ENCODE results near the gene FAM9C. TPM values are rescaled to one million over a fixed set of nuclear protein-coding genes. Genes with fewer than 3 reads are reported as not detected.
A peak's percentile ranks its signal among the peaks of the same experiment; 100 is the strongest.
"Not testable (repeated sequence)": the region's sequence is repeated elsewhere in the genome, so short reads cannot be mapped to it uniquely, and the experiment has no call there.

The FAM9C gene
- total and polyA plus RNA-seq, 5 donors from 2014 or later = not detected

GRCh38 chrX:13022926-13023325 is 21.5 kb downstream of the FAM9C start:
- Histone ChIP-seq H3K9me3 (ENCODE audit: control insufficient read depth in 2 of 2, low read length in 2 of 2) (no peaks in the 10 kb centered on the region), H3K4me3 (ENCODE audit: low read depth, low read length) (no peak overlapping the region), H3K27me3 (ENCODE audit: control insufficient read depth, insufficient read depth, low read length) (no peaks in the 10 kb centered on the region), H3K4me1 (ENCODE audit: control insufficient read depth, insufficient read depth, low read length, poor library complexity, severe bottlenecking) (peaks cover 29% of the 10 kb centered on the region), H3K27ac (ENCODE audit: insufficient read depth, low read length, poor library complexity, severe bottlenecking) (no peak overlapping the region), H3K36me3 (ENCODE audit: control insufficient read depth, insufficient read depth, low read length) (no peaks in the 10 kb centered on the region)
- DNase-seq (no peak), ATAC-seq (ENCODE audit: low read depth in 2 of 2) (no peak)
- no peaks in the 10 kb centered on the region for H3K36me3 Mint-ChIP-seq
- no peak overlapping the region for H3K4me3 Mint-ChIP-seq
- H3K4me1 Mint-ChIP-seq = peaks cover 18 to 56% (median 26%) of the 10 kb centered on the region in 4 donors
- no peaks in the 10 kb centered on the region for H3K27me3 Mint-ChIP-seq
- peak overlapping the region; percentile 36 to 63 (median 52) for H3K27ac Mint-ChIP-seq
- no peaks in the 10 kb centered on the region for H3K9me3 Mint-ChIP-seq

- Mint-ChIP-seq H3K4me3 (peak overlapping the region in 1 of 4 donors; percentile 43), H3K4me1 (peaks cover 14 to 54% (median 28%) of the 10 kb centered on the region in 4 donors)
- H3K27me3 ChIP-seq (ENCODE audit: control insufficient read depth, insufficient read depth, low read length); H3K4me3 ChIP-seq (ENCODE audit: low read depth, low read length); H3K36me3 ChIP-seq (ENCODE audit: control insufficient read depth, insufficient read depth, low read length); ATAC-seq (ENCODE audit: low read depth in 2 of 2); H3K27ac ChIP-seq (ENCODE audit: insufficient read depth, low read length, poor library complexity, severe bottlenecking); H3K27ac Mint-ChIP-seq; H3K9me3 ChIP-seq (ENCODE audit: control insufficient read depth in 2 of 2, low read length in 2 of 2); H3K36me3 Mint-ChIP-seq; DNase-seq; H3K9me3 Mint-ChIP-seq; H3K27me3 Mint-ChIP-seq: not testable (repeated sequence)
- peaks cover 26% of the 10 kb centered on the region for H3K4me1 ChIP-seq (ENCODE audit: control insufficient read depth, insufficient read depth, low read length, poor library complexity, severe bottlenecking)
Observed at GRCh38 chrX:13016731-13017130, 27.7 kb downstream of the FAM9C start.

GRCh38 chrX:13015536-13016236 is 28.7 kb downstream of the FAM9C start:
- H3K4me1 ChIP-seq (ENCODE audit: control insufficient read depth, insufficient read depth, low read length, poor library complexity, severe bottlenecking) = peaks cover 26% of the 10 kb centered on the region
- Mint-ChIP-seq H3K27me3 (no peaks in the 10 kb centered on the region), H3K4me1 (peaks cover 14 to 62% (median 29%) of the 10 kb centered on the region in 4 donors), H3K4me3 (peak overlapping the region in 1 of 4 donors; percentile 23), H3K27ac (peak overlapping the region in 1 of 3 donors; percentile 64), H3K9me3 (no peaks in the 10 kb centered on the region), H3K36me3 (no peaks in the 10 kb centered on the region)
- no peak overlapping the region for H3K4me3 ChIP-seq (ENCODE audit: low read depth, low read length)
- no peaks in the 10 kb centered on the region for H3K27me3 ChIP-seq (ENCODE audit: control insufficient read depth, insufficient read depth, low read length)
- ATAC-seq (ENCODE audit: low read depth in 2 of 2) (no peak), DNase-seq (no peak)
- H3K27ac ChIP-seq (ENCODE audit: insufficient read depth, low read length, poor library complexity, severe bottlenecking) = no peak overlapping the region
- H3K36me3 ChIP-seq (ENCODE audit: control insufficient read depth, insufficient read depth, low read length) = no peaks in the 10 kb centered on the region
- no peaks in the 10 kb centered on the region for H3K9me3 ChIP-seq (ENCODE audit: control insufficient read depth in 2 of 2, low read length in 2 of 2)

GRCh38 chrX:13014111-13015096 is 30.0 kb downstream of the FAM9C start:
- ATAC-seq (ENCODE audit: low read depth in 2 of 2) = no peak
- H3K4me1 ChIP-seq (ENCODE audit: control insufficient read depth, insufficient read depth, low read length, poor library complexity, severe bottlenecking) = peaks cover 26% of the 10 kb centered on the region

GRCh38 chrX:13013363-13014110 is 30.9 kb downstream of the FAM9C start:
- peak overlapping the region; percentile 17 to 44 (median 27) for H3K4me3 Mint-ChIP-seq
- H3K4me3 ChIP-seq (ENCODE audit: low read depth, low read length) = peak overlapping the region; percentile 58
- H3K4me1 ChIP-seq (ENCODE audit: control insufficient read depth, insufficient read depth, low read length, poor library complexity, severe bottlenecking) = peaks cover 27% of the 10 kb centered on the region
- peak overlapping the region; percentile 52 to 100 (median 83) for H3K27ac Mint-ChIP-seq
- H3K9me3 ChIP-seq (ENCODE audit: control insufficient read depth in 2 of 2, low read length in 2 of 2) = no peaks in the 10 kb centered on the region
- H3K27me3 ChIP-seq (ENCODE audit: control insufficient read depth, insufficient read depth, low read length) = no peaks in the 10 kb centered on the region
- H3K9me3 Mint-ChIP-seq = no peaks in the 10 kb centered on the region
- no peaks in the 10 kb centered on the region for H3K36me3 Mint-ChIP-seq
- H3K27me3 Mint-ChIP-seq = no peaks in the 10 kb centered on the region
- H3K4me1 Mint-ChIP-seq = peaks cover 14 to 72% (median 35%) of the 10 kb centered on the region in 4 donors
- DNase-seq (peak in 2 of 3 donors; percentile 36 to 83), ATAC-seq (ENCODE audit: low read depth in 2 of 2) (peak; percentile 87)
- no peaks in the 10 kb centered on the region for H3K36me3 ChIP-seq (ENCODE audit: control insufficient read depth, insufficient read depth, low read length)
- peak overlapping the region; percentile 86 for H3K27ac ChIP-seq (ENCODE audit: insufficient read depth, low read length, poor library complexity, severe bottlenecking)

More at GRCh38 chrX:13014111-13015096, 30.0 kb downstream of the FAM9C start:
- no peaks in the 10 kb centered on the region for H3K9me3 ChIP-seq (ENCODE audit: control insufficient read depth in 2 of 2, low read length in 2 of 2)
- Mint-ChIP-seq H3K27me3 (no peaks in the 10 kb centered on the region), H3K9me3 (no peaks in the 10 kb centered on the region), H3K36me3 (no peaks in the 10 kb centered on the region), H3K4me1 (peaks cover 14 to 64% (median 35%) of the 10 kb centered on the region in 4 donors), H3K27ac (peak overlapping the region; percentile 52 to 100 (median 83)), H3K4me3 (peak overlapping the region in 3 of 4 donors; percentile 10 to 44 (median 28))
- no peaks in the 10 kb centered on the region for H3K36me3 ChIP-seq (ENCODE audit: control insufficient read depth, insufficient read depth, low read length)
- peak overlapping the region; percentile 58 for H3K4me3 ChIP-seq (ENCODE audit: low read depth, low read length)
- no peak for DNase-seq
- no peaks in the 10 kb centered on the region for H3K27me3 ChIP-seq (ENCODE audit: control insufficient read depth, insufficient read depth, low read length)
- peak overlapping the region; percentile 86 for H3K27ac ChIP-seq (ENCODE audit: insufficient read depth, low read length, poor library complexity, severe bottlenecking)

GRCh38 chrX:13010546-13010945 is 33.9 kb downstream of the FAM9C start:
- Histone ChIP-seq H3K4me1 (ENCODE audit: control insufficient read depth, insufficient read depth, low read length, poor library complexity, severe bottlenecking) (peaks cover 51% of the 10 kb centered on the region), H3K36me3 (ENCODE audit: control insufficient read depth, insufficient read depth, low read length) (no peaks in the 10 kb centered on the region), H3K27me3 (ENCODE audit: control insufficient read depth, insufficient read depth, low read length) (no peaks in the 10 kb centered on the region), H3K4me3 (ENCODE audit: low read depth, low read length) (no peak overlapping the region), H3K9me3 (ENCODE audit: control insufficient read depth in 2 of 2, low read length in 2 of 2) (no peaks in the 10 kb centered on the region), H3K27ac (ENCODE audit: insufficient read depth, low read length, poor library complexity, severe bottlenecking) (peak overlapping the region; percentile 20)
- Mint-ChIP-seq H3K9me3 (no peaks in the 10 kb centered on the region), H3K4me1 (peaks cover 17 to 83% (median 47%) of the 10 kb centered on the region in 4 donors), H3K36me3 (peaks cover 3% of the 10 kb centered on the region), H3K27ac (peak overlapping the region; percentile 2 to 43 (median 17)), H3K4me3 (peak overlapping the region in 1 of 4 donors; percentile 32), H3K27me3 (no peaks in the 10 kb centered on the region)
- no peak for ATAC-seq (ENCODE audit: low read depth in 2 of 2)
- no peak for DNase-seq

GRCh38 chrX:13009844-13010243 is 34.6 kb downstream of the FAM9C start:
- Histone ChIP-seq H3K9me3 (ENCODE audit: control insufficient read depth in 2 of 2, low read length in 2 of 2) (no peaks in the 10 kb centered on the region), H3K4me1 (ENCODE audit: control insufficient read depth, insufficient read depth, low read length, poor library complexity, severe bottlenecking) (peaks cover 57% of the 10 kb centered on the region), H3K27me3 (ENCODE audit: control insufficient read depth, insufficient read depth, low read length) (no peaks in the 10 kb centered on the region), H3K4me3 (ENCODE audit: low read depth, low read length) (no peak overlapping the region), H3K27ac (ENCODE audit: insufficient read depth, low read length, poor library complexity, severe bottlenecking) (no peak overlapping the region), H3K36me3 (ENCODE audit: control insufficient read depth, insufficient read depth, low read length) (no peaks in the 10 kb centered on the region)
- no peaks in the 10 kb centered on the region for H3K27me3 Mint-ChIP-seq
- peaks cover 18 to 85% (median 51%) of the 10 kb centered on the region in 4 donors for H3K4me1 Mint-ChIP-seq
- no peak for DNase-seq
- peak overlapping the region in 1 of 4 donors; percentile 54 for H3K4me3 Mint-ChIP-seq
- H3K27ac Mint-ChIP-seq = peak overlapping the region in 1 of 3 donors; percentile 43
- H3K9me3 Mint-ChIP-seq = no peaks in the 10 kb centered on the region
- no peak for ATAC-seq (ENCODE audit: low read depth in 2 of 2)
- peaks cover 3% of the 10 kb centered on the region for H3K36me3 Mint-ChIP-seq
